NOMO-1 treated with DMSO at 0.1 percent for 48 hours (cell line): ENCODE results near the gene CD86.
A peak's percentile ranks its signal among the peaks of the same experiment; 100 is the strongest.

Experiments
- DNase-seq: peaks from one replicate; lab custom pipeline; 2025; ENCODE audit not compliant: unreplicated experiment; lab: John Stamatoyannopoulos, UW

CD86 gene

GRCh38 chr3:122091602-122092295 lies 36.6 kb downstream of the CD86 start:
- peak; percentile 26 for DNase-seq

- DNase-seq, result peak; percentile 79
These were observed 37.5 kb downstream of the CD86 start for GRCh38 chr3:122092460-122093165.

GRCh38 chr3:122094125-122094524 lies 39.0 kb downstream of the CD86 start:
- DNase-seq, result no peak

- DNase-seq, result no peak
These were observed 39.5 kb downstream of the CD86 start for GRCh38 chr3:122094693-122095092.

- DNase-seq, result no peak
These were observed 42.0 kb downstream of the CD86 start for GRCh38 chr3:122097141-122097540.

- no peak for DNase-seq
These were observed 43.4 kb downstream of the CD86 start for GRCh38 chr3:122098611-122099010.

- no peak for DNase-seq
These were observed 44.1 kb downstream of the CD86 start for GRCh38 chr3:122099255-122099654.

GRCh38 chr3:122100083-122100482 lies 44.9 kb downstream of the CD86 start:
- peak; percentile 31 for DNase-seq

- peak; percentile 39 for DNase-seq
These were observed 45.7 kb downstream of the CD86 start for GRCh38 chr3:122100591-122101463.

GRCh38 chr3:122101646-122102045 lies 46.5 kb downstream of the CD86 start:
- peak; percentile 89 for DNase-seq

- peak; percentile 87 for DNase-seq
These were observed 47.2 kb downstream of the CD86 start for GRCh38 chr3:122102191-122102935.

- no peak for DNase-seq
These were observed 48.8 kb downstream of the CD86 start for GRCh38 chr3:122103821-122104514.

- no peak for DNase-seq
These were observed 49.5 kb downstream of the CD86 start for GRCh38 chr3:122104515-122105194.

- no peak for DNase-seq
These were observed 50.5 kb downstream of the CD86 start for GRCh38 chr3:122105626-122106025.

GRCh38 chr3:122107171-122107570 lies 52.0 kb downstream of the CD86 start:
- DNase-seq, result no peak

- DNase-seq, result peak; percentile 43
These were observed 56.8 kb downstream of the CD86 start for GRCh38 chr3:122111974-122112373.

- no peak for DNase-seq
These were observed 57.6 kb downstream of the CD86 start for GRCh38 chr3:122112754-122113153.

- peak; percentile 15 for DNase-seq
These were observed 68.7 kb downstream of the CD86 start for GRCh38 chr3:122123850-122124249.

- DNase-seq, result no peak
These were observed 77.9 kb downstream of the CD86 start for GRCh38 chr3:122132949-122133540.
